Calu3 (cell line): ENCODE results near the gene SLC25A39. TPM values are rescaled to one million over a fixed set of nuclear protein-coding genes. Genes with fewer than 3 reads are reported as not detected.

Source experiments
- BruUV-seq: library from RNA; stranded (reverse); fragments of 400-500 nt; replicated peaks from 2 replicates; lab custom pipeline; 2021; lab: Mats Ljungman, UMichigan
- CTCF ChIA-PET: fragments of 300-600 bp; sonication (Branson Sonifier 250); formaldehyde crosslinking; loops from one replicate; lab custom pipeline; 2022; ENCODE audit warnings: antibody characterized with exemption; lab: Charles Lee
- DNase-seq: peaks from one replicate; pipeline ENCODE4 v3.0.0; 2022
- H3K27ac Mint-ChIP-seq: one replicate; pipeline ENCODE4 v1.8.0; 2022; ENCODE audit warnings: mixed read lengths; ENCODE audit not compliant: unreplicated experiment
- H3K27me3 Mint-ChIP-seq: one replicate; pipeline ENCODE4 v1.8.0; 2022; ENCODE audit warnings: mixed read lengths; ENCODE audit not compliant: unreplicated experiment
- H3K36me3 Mint-ChIP-seq: one replicate; pipeline ENCODE4 v1.8.0; 2022; ENCODE audit warnings: mild to moderate bottlenecking, moderate library complexity, mixed read lengths; ENCODE audit not compliant: insufficient read depth, unreplicated experiment
- H3K4me1 Mint-ChIP-seq: one replicate; pipeline ENCODE4 v1.8.0; 2022; ENCODE audit warnings: mild to moderate bottlenecking, low read depth, mixed read lengths; ENCODE audit not compliant: unreplicated experiment
- H3K4me3 Mint-ChIP-seq: one replicate; pipeline ENCODE4 v1.8.0; 2022; ENCODE audit warnings: mild to moderate bottlenecking, low read depth, moderate library complexity, mixed read lengths; ENCODE audit not compliant: unreplicated experiment
- H3K9me3 Mint-ChIP-seq: one replicate; pipeline ENCODE4 v1.8.0; 2022; ENCODE audit warnings: low read depth, mixed read lengths; ENCODE audit not compliant: unreplicated experiment
- CTCF ChIP-seq: fragments of 200-600 bp; IDR thresholded peaks from one replicate; pipeline ENCODE4 v1.8.0; 2022; ENCODE audit warnings: antibody characterized with exemption; ENCODE audit not compliant: unreplicated experiment
- intact Hi-C: fragments of 100-400 bp; cut with micrococcal nuclease; formaldehyde crosslinking; loops from one replicate; pipeline ENCODE4 v1.10.0; 2022; ENCODE audit not compliant: unreplicated experiment
- total RNA-seq: library from RNA; stranded (reverse); gene quantifications from 2 replicates; pipeline ENCODE4 v1.2.3, GENCODE V29; 2022

The SLC25A39 gene
- total RNA-seq, 1 experiment from 2014 or later: 271 TPM

GRCh38 chr17:44355642-44356099 lies 31.0 kb upstream of the SLC25A39 start:
- CTCF ChIA-PET: interaction anchor here (0.5 to 1.7 kb wide), 5 partner anchors 8 to 798 kb away, joined by 3 to 9 read pairs (median 6); partner anchors contain the start of gene CCDC43
- H3K27ac Mint-ChIP-seq: no peak overlapping the region

GRCh38 chr17:44354582-44355561 lies 30.2 kb upstream of the SLC25A39 start:
- no peak for DNase-seq
- H3K4me1 Mint-ChIP-seq: peaks cover under 1% of the 10 kb centered on the region
- peak; percentile 12 for TF ChIP-seq CTCF
- peaks cover 14% of the 10 kb centered on the region for H3K36me3 Mint-ChIP-seq
- CTCF ChIA-PET: interaction anchor here (0.5 to 1.6 kb wide), 3 partner anchors 168 to 799 kb away, joined by 3 to 9 read pairs (median 4); partner anchors contain the start of gene CCDC43
- H3K9me3 Mint-ChIP-seq: no peaks in the 10 kb centered on the region
- H3K4me3 Mint-ChIP-seq: peak overlapping the region; percentile 32
- BruUV-seq: no TSS peak
- no peak overlapping the region for H3K27ac Mint-ChIP-seq
- intact Hi-C loops: no loop called here
- H3K27me3 Mint-ChIP-seq: peaks cover 45% of the 10 kb centered on the region

More at GRCh38 chr17:44355642-44356099, 31.0 kb upstream of the SLC25A39 start:
- intact Hi-C loops: no loop called here
- Mint-ChIP-seq H3K27me3 (peaks cover 53% of the 10 kb centered on the region), H3K4me3 (no peak overlapping the region), H3K36me3 (peaks cover 14% of the 10 kb centered on the region), H3K9me3 (no peaks in the 10 kb centered on the region), H3K4me1 (peaks cover 8% of the 10 kb centered on the region)
- no peak for DNase-seq
- no peak for TF ChIP-seq CTCF
- BruUV-seq: no TSS peak

- no TSS peak for BruUV-seq
- intact Hi-C loops: no loop called here
- Mint-ChIP-seq H3K4me3 (peak overlapping the region; percentile 32), H3K9me3 (no peaks in the 10 kb centered on the region), H3K27ac (no peak overlapping the region), H3K36me3 (peaks cover 14% of the 10 kb centered on the region), H3K4me1 (no peaks in the 10 kb centered on the region), H3K27me3 (peaks cover 34% of the 10 kb centered on the region)
- DNase-seq: peak; percentile 41
- CTCF ChIA-PET: interaction anchor here (0.6 to 0.7 kb wide), 4 partner anchors 9 to 907 kb away, joined by 3 to 5 read pairs (median 3); partner anchors contain the start of gene FAM171A2
- no peak for TF ChIP-seq CTCF
Measured at GRCh38 chr17:44353672-44354331, 29.2 kb upstream of the SLC25A39 start.
